ENCODE data around the gene SLC16A11.

SLC16A11 gene

DNA sequence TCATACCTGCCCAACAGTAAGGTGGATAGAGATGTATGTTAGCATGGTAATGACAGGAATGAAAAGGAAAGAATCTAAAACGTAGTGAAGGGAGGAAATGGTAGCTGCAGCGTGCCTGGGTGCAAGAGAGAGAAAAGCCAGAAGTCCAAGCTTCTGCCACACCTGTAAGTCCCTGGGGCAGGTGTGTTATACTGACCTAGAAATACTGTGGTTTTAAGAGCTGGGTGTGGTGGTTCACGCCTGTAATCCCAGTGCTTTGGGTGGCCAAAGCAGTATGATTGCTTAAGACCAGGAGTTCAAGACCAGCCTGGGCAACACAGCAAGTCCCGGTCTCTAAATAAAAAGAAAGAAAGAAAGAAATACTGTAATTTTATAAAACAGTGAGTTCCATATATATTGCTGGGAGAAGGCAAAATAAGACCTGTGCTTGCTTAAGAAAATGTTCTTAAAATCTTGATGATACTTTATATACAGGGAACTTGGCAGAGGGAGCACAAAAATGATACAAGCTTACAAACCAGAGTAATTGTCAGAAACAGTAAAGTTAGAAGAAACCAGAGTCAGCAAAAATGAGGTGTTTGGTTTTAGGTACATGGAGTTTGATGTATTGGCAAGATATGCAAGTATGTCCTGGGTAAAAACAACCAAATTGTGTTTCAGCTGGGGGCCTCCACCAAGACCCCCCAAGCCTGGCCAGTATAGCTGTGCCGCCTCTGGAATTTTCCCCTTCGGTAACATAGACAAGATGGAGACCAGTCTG is 41.4 kb downstream of the SLC16A11 start:
- no peak for TF ChIP-seq ZNF70 (CRISPR knock-in tag; IDR thresholded peaks at IDR 0.05)
- no peak for TF ChIP-seq PPARA (CRISPR knock-in tag; IDR thresholded peaks at IDR 0.05; ENCODE audit: borderline replicate concordance)
- TF ChIP-seq, protein P1, sequence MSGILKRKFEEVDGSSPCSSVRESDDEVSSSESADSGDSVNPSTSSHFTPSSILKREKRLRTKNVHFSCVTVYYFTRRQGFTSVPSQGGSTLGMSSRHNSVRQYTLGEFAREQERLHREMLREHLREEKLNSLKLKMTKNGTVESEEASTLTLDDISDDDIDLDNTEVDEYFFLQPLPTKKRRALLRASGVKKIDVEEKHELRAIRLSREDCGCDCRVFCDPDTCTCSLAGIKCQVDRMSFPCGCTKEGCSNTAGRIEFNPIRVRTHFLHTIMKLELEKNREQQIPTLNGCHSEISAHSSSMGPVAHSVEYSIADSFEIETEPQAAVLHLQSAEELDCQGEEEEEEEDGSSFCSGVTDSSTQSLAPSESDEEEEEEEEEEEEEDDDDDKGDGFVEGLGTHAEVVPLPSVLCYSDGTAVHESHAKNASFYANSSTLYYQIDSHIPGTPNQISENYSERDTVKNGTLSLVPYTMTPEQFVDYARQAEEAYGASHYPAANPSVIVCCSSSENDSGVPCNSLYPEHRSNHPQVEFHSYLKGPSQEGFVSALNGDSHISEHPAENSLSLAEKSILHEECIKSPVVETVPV (CRISPR knock-in tag; IDR thresholded peaks at IDR 0.05), result no peak
- TF ChIP-seq ZNF8 (CRISPR knock-in tag; IDR thresholded peaks at IDR 0.05), result no peak
- no peak for TF ChIP-seq ISL1 (CRISPR knock-in tag; IDR thresholded peaks at IDR 0.05)
- no peak for TF ChIP-seq SNAI2 (CRISPR knock-in tag; IDR thresholded peaks at IDR 0.05)
- TF ChIP-seq CSDC2 (CRISPR knock-in tag; IDR thresholded peaks at IDR 0.05), result no peak
- no peak for TF ChIP-seq ESRRG (CRISPR knock-in tag; IDR thresholded peaks at IDR 0.05)
- TF ChIP-seq ZC3H10 (CRISPR knock-in tag; IDR thresholded peaks at IDR 0.05), result no peak
- TF ChIP-seq OSR1 (CRISPR knock-in tag; IDR thresholded peaks at IDR 0.05), result no peak
- ATAC-seq, result no peak

DNA sequence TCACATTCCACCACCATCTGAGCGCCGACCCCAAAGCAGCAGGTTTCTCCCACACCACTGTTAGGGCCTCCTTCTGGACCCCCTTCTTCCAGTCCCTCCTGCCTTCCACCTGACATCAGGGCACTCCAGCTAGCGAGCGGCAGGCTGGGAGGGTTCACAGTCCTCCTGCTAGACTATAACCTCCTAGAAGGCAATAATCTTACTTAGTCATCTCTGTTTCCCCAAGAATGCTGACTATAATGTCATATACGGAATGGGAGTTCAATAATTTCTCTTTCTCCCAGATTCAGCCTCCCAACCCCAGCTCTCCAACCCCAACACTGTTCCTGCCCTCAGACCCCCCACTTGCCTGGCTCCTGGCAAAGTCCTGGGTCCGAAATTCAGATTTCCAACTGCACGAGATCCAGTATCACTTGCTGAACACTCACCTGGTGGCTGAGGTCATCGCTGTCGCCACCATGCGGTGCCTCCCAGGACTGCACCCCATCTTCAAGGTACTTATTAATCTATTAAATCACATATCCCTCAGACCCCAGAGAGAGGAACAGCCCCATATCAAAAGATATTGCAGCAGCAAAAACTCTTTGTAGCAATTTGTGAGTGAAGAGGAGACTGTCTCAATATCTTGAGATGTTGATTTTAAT is 42.5 kb downstream of the SLC16A11 start:
- no peak for ATAC-seq
- TF ChIP-seq TCF4 (CRISPR knock-in tag; IDR thresholded peaks at IDR 0.05; ENCODE audit: borderline replicate concordance), result no peak
- TF ChIP-seq, protein P1 (CRISPR knock-in tag; IDR thresholded peaks at IDR 0.05), result no peak

DNA sequence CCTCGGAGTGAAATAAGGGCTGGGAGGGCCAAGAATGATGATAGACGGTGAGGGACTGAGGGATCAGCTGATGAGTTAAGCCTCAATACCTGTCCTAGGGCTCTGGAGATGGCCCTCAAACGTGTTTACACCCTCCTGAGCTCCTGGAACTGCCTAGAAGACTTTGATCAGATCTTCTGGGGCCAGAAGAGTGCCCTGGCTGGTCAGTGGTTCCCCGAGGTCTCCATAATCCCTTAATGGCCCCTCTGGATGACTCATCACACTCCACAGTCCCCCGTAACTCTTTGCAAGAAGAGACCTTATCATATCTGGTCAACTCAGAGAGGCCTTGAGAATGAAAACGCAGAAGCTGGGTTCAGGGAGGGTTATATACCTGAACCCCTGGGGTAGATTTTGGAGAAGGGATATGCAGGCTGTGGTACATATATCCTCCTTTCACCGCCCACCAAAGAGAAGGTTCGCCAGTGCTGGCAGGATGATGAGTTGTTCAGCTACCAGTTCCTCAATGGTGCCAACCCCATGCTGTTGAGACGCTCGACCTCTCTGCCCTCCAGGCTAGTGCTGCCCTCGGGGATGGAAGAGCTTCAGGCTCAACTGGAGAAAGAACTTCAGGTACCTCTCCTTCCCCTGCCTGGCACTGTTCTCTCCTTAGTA is 44.9 kb downstream of the SLC16A11 start:
- no peak for ATAC-seq
- TF ChIP-seq, protein P2, sequence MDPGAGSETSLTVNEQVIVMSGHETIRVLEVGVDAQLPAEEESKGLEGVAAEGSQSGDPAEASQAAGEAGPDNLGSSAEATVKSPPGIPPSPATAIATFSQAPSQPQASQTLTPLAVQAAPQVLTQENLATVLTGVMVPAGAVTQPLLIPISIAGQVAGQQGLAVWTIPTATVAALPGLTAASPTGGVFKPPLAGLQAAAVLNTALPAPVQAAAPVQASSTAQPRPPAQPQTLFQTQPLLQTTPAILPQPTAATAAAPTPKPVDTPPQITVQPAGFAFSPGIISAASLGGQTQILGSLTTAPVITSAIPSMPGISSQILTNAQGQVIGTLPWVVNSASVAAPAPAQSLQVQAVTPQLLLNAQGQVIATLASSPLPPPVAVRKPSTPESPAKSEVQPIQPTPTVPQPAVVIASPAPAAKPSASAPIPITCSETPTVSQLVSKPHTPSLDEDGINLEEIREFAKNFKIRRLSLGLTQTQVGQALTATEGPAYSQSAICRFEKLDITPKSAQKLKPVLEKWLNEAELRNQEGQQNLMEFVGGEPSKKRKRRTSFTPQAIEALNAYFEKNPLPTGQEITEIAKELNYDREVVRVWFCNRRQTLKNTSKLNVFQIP (CRISPR knock-in tag; IDR thresholded peaks at IDR 0.05; ENCODE audit: borderline replicate concordance, low read depth), result no peak
- TF ChIP-seq ZC3H10 (CRISPR knock-in tag; IDR thresholded peaks at IDR 0.05) (no peak), TOX (CRISPR knock-in tag; IDR thresholded peaks at IDR 0.05; ENCODE audit: borderline replicate concordance) (no peak), PPARA (CRISPR knock-in tag; IDR thresholded peaks at IDR 0.05; ENCODE audit: borderline replicate concordance) (no peak), RARB (CRISPR knock-in tag; IDR thresholded peaks at IDR 0.05) (no peak), ISL1 (CRISPR knock-in tag; IDR thresholded peaks at IDR 0.05) (no peak), BACH2 (CRISPR knock-in tag; IDR thresholded peaks at IDR 0.05; ENCODE audit: borderline replicate concordance) (no peak), OSR1 (CRISPR knock-in tag; IDR thresholded peaks at IDR 0.05) (no peak), GLIS3 (CRISPR knock-in tag; IDR thresholded peaks at IDR 0.05) (no peak), ZNF565 (CRISPR knock-in tag; conservative IDR thresholded peaks at IDR 0.05; ENCODE audit: low read depth) (no peak), TCF4 (CRISPR knock-in tag; IDR thresholded peaks at IDR 0.05; ENCODE audit: borderline replicate concordance) (no peak)
- TF ChIP-seq, protein P1 (CRISPR knock-in tag; IDR thresholded peaks at IDR 0.05), result no peak

DNA sequence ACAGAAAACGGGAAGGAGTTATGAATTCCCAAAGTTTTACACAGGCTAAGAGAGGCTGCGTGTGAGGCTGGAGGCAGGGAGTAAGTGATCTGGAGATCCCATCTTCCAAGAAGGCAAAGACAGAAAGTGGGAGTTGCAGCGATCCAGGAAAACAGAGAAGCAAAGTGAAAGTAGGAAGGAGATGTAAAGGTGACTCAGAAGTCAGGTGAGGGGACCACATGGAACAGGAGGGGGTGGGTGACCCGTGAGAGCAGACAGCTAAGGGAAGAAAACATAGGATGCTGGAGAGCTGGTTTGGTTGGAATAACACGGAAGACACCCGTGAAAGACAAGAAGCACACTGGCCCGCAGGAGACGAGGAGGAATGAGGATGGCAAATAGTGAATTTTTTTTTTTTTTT is 46.7 kb downstream of the SLC16A11 start:
- TF ChIP-seq ZFP30 (CRISPR knock-in tag; IDR thresholded peaks at IDR 0.05), result no peak
- ATAC-seq, result no peak
